Loucy (cell line): ENCODE data around the gene SPRR2B.

Experiments
- EZH2phosphoT487 ChIP-seq: fragments of 200-600 bp; IDR thresholded peaks from 2 replicates; pipeline ENCODE4 v1.6.1; 2018; ENCODE audit warnings: antibody characterized with exemption, mild to moderate bottlenecking, moderate library complexity, borderline replicate concordance
- TF ChIP-seq, protein P1 (sequence below): fragments of 200-600 bp; sonication (generic); conservative IDR thresholded peaks from 2 replicates; pipeline ENCODE4 v1.5.1; 2014; ENCODE audit warnings: mild to moderate bottlenecking, antibody characterized with exemption, low read length

DNA sequence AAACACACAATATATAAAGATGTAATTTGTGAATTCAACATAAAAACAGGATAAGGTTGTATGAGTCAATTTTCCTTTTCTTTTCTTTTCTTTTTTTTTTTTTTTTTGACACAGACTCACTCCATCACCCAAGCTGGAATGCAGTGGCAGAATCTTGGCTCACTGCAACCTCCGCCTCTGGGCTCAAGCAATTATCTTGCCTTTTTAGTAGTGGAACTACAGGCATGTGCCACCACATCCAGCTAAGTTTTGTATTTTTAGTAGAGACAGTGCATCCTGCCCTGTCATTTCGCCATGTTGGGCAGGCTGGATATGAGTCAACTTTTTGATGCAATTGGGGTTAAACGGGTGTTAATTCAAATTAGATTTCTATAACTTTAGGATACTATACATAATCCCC, 10.3 kb upstream of the SPRR2B start:
- TF ChIP-seq, protein P1, sequence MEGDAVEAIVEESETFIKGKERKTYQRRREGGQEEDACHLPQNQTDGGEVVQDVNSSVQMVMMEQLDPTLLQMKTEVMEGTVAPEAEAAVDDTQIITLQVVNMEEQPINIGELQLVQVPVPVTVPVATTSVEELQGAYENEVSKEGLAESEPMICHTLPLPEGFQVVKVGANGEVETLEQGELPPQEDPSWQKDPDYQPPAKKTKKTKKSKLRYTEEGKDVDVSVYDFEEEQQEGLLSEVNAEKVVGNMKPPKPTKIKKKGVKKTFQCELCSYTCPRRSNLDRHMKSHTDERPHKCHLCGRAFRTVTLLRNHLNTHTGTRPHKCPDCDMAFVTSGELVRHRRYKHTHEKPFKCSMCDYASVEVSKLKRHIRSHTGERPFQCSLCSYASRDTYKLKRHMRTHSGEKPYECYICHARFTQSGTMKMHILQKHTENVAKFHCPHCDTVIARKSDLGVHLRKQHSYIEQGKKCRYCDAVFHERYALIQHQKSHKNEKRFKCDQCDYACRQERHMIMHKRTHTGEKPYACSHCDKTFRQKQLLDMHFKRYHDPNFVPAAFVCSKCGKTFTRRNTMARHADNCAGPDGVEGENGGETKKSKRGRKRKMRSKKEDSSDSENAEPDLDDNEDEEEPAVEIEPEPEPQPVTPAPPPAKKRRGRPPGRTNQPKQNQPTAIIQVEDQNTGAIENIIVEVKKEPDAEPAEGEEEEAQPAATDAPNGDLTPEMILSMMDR: no peak
- no peak for TF ChIP-seq EZH2phosphoT487
